ENCODE measurements around the gene NPTX1.

Gene NPTX1

GRCh38 chr17:80463784-80464400, 12.5 kb downstream of the NPTX1 start:
- in situ Hi-C loops (cut with HindIII; ENCODE audit: low sequenced_read_pairs): no loop called here

GRCh38 chr17:80461528-80462160, 14.8 kb downstream of the NPTX1 start:
- in situ Hi-C loops (cut with HindIII; ENCODE audit: low sequenced_read_pairs): no loop called here

GRCh38 chr17:80460429-80460834, 16.0 kb downstream of the NPTX1 start:
- in situ Hi-C loops (cut with HindIII; ENCODE audit: low sequenced_read_pairs): no loop called here

- in situ Hi-C loops (cut with HindIII; ENCODE audit: low sequenced_read_pairs): no loop called here
Measured at GRCh38 chr17:80459234-80459633, 17.2 kb downstream of the NPTX1 start.

GRCh38 chr17:80458016-80458415, 18.4 kb downstream of the NPTX1 start:
- in situ Hi-C loops (cut with HindIII; ENCODE audit: low sequenced_read_pairs): no loop called here

GRCh38 chr17:80457236-80457856, 19.1 kb downstream of the NPTX1 start:
- in situ Hi-C loops (cut with HindIII; ENCODE audit: low sequenced_read_pairs): no loop called here

GRCh38 chr17:80456465-80457235, 19.8 kb downstream of the NPTX1 start:
- in situ Hi-C loops (cut with HindIII; ENCODE audit: low sequenced_read_pairs): no loop called here

GRCh38 chr17:80455784-80456183, 20.6 kb downstream of the NPTX1 start:
- in situ Hi-C loops (cut with HindIII; ENCODE audit: low sequenced_read_pairs): no loop called here

- in situ Hi-C loops (cut with HindIII; ENCODE audit: low sequenced_read_pairs): no loop called here
Measured at GRCh38 chr17:80455336-80455710, 21.1 kb downstream of the NPTX1 start.

GRCh38 chr17:80454557-80455335, 21.7 kb downstream of the NPTX1 start:
- in situ Hi-C loops (cut with HindIII; ENCODE audit: low sequenced_read_pairs): no loop called here

GRCh38 chr17:80453998-80454556, 22.3 kb downstream of the NPTX1 start:
- in situ Hi-C loops (cut with HindIII; ENCODE audit: low sequenced_read_pairs): no loop called here

- in situ Hi-C loops (cut with HindIII; ENCODE audit: low sequenced_read_pairs): no loop called here
Measured at GRCh38 chr17:80453126-80453997, 23.0 kb downstream of the NPTX1 start.

GRCh38 chr17:80452173-80452915, 24.1 kb downstream of the NPTX1 start:
- in situ Hi-C loops (cut with HindIII; ENCODE audit: low sequenced_read_pairs): no loop called here

GRCh38 chr17:80451104-80451775, 25.2 kb downstream of the NPTX1 start:
- in situ Hi-C loops (cut with HindIII; ENCODE audit: low sequenced_read_pairs): no loop called here

GRCh38 chr17:80449930-80450576, 26.4 kb downstream of the NPTX1 start:
- in situ Hi-C loops (cut with HindIII; ENCODE audit: low sequenced_read_pairs): loop anchor here (5.0 to 25.0 kb wide), 2 partner anchors 42 to 662 kb away; no protein-coding TSS in a partner anchor

GRCh38 chr17:80449194-80449929, 27.0 kb downstream of the NPTX1 start:
- in situ Hi-C loops (cut with HindIII; ENCODE audit: low sequenced_read_pairs): loop anchor here (5.0 to 25.0 kb wide), 2 partner anchors 43 to 663 kb away; no protein-coding TSS in a partner anchor

- in situ Hi-C loops (cut with HindIII; ENCODE audit: low sequenced_read_pairs): loop anchor here (5.0 to 25.0 kb wide), 2 partner anchors 45 to 665 kb away; no protein-coding TSS in a partner anchor
Measured at GRCh38 chr17:80447790-80448189, 28.6 kb downstream of the NPTX1 start.
